GM21360 (cell line): ENCODE results near the gene PAM16.
"Not testable (repeated sequence)": the region's sequence is repeated elsewhere in the genome, so short reads cannot be mapped to it uniquely, and the experiment has no call there.

Source experiments
- ATAC-seq: cut with Tn5 transposase; IDR thresholded peaks from one replicate; pipeline ENCODE4 v1.9.1; 2021; ENCODE audit warnings: mild to moderate bottlenecking, moderate library complexity; ENCODE audit not compliant: unreplicated experiment

PAM16 gene

DNA sequence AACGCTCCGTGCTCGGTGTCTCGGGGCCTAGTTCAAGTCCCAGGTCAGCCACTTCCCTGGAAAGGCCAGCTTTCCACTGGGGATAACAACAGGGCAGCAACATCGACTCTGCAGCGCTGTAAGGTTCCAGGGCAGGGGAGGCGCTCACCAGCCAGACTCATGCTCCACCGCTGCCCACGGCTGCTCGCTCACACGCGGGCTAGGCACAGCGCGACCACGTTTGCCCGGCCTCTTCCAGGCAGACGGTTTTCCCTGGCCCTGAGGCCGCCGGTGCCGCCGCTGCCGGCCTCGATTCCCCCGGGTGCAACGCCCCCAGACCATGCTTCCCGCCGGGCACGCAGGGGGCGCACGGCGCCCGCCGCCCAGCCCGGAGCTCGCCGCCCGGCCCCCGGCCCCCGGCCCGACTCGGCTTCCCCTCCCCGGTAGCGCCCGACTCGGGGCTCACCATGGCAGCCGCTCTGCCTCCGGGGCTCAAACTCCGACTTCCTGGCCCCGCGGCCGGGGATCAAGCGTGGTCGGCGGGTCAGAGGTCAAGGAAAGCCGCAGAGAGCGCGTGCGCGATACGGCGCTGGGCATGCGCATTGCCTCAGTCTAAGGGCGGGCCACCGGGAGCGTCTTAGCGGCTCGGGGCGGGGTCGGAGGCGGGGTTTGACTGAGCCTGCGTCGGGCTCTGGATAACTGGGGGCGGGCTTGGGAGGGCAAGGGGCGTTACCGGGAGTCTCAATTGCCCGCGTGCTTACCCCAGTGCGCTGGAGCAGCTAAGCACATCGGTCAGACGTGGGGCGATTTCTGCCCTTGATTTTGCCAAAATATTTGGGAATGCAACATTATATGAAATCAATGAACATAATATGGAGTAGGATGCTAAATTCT, at the start of gene PAM16:
Gene PAM16 (minus strand): TSS at position 535 of the 873 bp plus-strand sequence. CDS start 87 bp downstream, at position 448.
- ATAC-seq = peak; percentile 86

DNA sequence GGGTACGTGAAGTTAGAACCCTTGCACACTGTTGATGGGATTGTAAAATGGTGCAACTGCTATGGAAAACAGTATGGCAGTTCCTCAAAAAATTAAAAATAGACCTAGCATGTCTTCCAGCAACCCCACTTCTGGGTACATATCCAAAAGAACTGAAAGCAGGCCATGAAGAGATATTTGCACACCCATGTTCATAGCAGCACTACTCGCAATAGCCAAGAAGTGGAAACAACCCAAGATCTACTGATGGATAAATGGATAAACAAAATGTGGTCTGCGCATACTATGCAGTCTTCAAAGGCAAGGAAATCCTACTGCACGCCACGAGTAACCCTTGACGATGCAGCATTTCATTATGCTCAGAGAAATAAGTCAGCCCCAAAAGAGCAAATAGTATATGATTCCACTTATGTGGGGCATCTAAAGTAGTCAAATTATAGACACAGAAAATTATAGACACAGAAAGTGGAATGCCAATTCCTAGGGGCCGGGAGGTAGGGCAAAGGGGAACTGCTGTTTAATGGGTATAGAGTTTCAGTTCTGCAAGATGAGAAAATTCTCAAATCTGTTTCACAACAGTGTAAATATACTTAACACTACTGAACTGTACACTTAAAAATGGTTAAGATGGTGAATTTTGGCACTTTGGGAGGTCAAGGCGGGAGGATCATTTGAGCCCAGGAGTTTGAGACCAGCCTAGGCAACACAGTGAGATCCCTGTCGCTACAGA, 48.0 kb upstream of the PAM16 start:
- no peak for ATAC-seq

DNA sequence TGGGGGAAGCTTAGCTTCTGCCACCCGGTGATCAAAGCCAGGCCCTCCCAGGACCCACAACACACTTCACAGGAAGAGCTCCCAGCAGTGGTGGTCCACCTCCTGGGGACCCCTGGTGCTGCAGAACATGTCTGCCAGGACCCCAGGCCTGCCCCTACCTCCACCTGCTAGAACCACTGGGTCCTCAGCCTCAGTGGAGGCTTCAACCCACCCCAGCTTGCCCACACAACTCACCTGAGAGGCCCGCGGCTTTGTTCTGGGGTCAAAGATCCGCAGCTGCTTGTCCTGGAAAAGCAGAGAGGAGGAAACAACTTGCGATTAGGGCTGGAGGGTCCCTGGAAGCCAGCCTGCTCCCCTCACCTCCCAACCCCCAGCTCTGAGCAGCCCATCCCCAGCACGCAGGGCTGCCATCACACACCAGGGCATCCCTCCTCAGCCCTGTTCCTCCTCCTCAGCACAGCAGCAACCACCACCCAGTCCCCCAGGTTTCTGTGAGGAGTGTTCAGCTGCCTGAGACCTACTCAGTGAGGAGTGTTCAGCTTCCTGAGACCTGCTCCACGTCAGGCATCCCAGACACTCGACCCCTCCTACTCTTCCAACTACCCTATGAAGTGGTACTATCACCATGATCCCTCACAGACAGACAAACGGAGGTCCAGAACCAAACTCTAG, 44.1 kb upstream of the PAM16 start:
- ATAC-seq = no peak

DNA sequence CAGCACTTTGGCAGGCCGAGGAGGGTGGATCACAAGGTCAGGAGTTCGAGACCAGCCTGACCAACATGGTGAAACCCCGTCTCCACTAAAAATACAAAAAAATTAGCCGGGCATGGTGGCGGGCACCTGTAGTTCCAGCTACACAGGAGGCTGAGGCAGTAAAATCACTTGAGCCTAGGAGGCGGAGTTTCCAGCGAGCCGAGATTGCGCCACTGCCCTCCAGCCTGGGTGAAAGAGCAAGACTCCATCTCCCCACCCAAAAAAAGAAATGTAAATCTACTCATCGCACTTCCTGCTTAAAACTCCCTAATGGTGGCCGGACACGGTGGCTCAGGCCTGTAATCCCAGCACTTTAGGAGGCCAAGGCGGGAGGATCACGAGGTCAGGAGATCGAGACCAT, 42.7 kb upstream of the PAM16 start:
- not testable (repeated sequence) for ATAC-seq

DNA sequence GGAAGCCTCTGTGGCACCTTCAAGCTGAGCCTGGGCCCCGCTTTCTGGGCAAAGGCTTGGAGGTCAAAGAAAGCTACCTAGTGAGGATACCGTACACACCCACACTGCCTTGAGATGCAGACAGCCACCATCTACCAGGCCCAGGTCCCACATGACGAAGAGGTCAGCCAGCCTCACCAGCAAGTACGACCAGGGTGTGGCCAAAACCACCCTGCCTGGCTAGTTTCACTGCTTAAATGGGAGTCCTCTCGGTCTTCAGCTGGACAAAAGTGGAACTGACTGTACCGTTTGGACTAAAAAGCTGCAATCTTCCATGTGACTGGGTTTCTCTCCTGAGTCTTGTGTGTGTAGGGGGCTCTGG, 42.1 kb upstream of the PAM16 start:
- ATAC-seq = no peak

DNA sequence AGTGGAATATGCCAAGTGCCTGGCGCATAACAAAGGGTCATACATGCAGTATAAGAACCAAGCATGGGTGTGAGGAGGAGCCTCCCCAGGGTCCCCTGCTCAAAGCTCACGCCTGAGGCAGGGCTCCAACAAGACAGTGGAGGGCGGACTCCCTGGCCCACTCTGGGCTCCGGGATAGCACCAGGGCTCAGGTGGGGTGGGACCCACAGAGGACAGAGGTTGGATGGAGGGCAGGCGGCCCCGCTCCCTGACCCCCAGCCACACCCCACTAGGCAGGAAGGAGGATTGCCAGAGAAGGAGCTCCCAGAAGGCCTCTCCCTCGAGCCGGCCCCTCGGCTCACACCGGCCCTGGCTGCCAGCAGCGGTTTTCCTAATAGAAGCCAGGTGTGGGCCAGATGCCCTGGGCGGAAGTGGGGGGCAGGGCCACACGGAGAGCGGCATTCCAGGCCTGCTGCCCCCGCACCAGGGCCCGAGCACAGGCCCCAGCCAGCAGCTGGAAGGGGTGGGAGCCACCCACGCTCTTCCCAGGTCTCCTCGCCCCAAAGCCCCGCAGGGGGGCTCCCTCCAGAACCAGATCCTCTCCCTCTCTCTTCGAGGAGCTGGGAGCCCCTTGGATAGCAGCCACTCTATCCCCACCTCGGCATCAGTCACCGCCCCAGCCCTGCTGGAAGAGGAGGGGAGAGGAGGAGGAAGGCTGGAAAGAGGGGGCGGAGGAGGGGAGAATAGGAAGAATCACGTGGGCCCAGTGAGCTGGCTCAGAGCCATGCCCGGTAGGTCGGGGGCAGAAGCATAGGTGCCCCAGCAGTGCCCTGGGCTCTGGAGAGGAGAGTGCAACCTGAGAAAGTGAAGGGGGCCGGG, 41.5 kb upstream of the PAM16 start:
- ATAC-seq = no peak

DNA sequence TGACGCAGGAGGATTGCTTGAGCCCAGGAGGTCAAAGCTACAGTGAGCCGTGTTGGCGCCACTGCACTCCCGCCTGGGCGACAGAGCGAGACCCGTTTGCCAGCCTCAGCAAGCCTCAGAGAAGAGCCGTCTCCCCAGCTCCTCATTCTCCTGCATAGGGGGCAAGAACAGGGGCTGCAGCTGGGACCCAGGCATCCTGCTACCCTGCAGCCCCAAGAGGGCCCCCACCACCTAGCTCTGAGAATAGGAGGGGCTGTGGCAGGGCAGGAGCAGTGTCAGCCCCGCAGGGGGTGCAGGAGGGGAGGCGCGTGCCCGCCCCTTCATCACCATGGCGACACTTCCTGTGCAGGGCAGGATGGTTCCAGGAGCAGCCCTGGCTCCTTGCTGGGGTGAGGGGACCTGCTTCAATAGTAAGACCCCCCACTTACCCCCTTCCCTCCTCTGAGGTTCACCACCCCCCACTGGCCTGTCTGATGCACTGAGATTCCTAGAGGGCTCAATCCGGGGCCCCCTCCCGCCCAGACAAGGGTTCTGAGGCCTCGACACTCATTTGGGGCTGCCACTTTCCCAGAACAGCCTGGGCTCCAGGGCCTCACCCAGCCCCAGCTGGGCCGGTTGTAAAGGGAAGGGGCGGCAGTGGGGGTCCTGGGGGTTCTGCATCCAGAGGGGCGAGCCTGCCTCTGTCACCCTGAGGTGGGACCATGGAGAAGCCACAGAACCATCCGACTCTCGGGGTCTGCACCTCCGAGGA, 40.7 kb upstream of the PAM16 start:
- ATAC-seq = no peak

DNA sequence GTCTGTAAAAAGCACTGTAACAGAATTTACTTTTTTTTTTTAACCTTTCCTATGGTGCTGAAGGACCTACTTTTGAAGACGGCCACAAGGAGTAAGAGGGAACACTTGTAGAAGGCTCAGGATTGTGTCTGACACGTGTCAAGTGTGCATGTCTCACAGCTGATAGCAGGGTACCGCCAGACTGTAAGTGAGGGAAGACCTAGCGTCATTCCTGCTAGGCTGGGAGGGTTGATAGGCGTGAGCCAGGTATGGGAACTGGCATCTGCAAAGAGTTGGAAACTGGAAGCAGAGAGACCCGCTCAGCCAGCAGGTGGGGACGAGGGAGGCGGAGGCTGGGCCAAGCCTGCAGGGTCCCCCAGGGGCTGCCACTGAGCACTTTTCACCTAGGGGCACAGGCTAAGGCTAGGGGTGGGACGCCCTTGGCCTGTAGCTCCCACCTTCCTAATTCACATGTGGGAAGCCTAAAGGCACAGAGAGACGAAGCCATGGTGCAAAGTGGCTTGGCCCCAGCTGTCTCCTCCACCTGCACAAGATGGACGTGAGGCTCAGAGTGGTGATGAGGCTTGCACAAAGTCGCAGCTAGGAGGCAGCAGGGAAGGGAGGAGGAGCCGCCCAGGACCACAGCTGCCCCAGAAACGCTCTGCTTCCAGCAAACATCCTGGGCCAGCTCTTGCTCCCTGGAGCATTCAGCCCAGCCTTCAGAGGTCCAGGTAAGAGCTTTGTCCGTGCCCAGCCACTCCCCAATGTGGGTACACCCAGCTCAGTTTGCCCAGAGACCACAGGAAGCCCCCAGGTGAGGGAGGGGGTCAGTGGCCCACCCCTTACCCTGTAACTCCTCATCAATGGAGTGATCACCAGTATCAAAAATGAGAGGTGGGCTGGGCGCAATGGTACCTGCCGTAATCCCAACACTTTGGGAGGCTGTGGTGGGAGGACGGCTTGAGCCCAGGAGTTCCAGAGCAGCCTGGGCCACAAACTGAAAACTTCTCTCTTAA, 39.4 kb upstream of the PAM16 start:
- ATAC-seq = no peak

DNA sequence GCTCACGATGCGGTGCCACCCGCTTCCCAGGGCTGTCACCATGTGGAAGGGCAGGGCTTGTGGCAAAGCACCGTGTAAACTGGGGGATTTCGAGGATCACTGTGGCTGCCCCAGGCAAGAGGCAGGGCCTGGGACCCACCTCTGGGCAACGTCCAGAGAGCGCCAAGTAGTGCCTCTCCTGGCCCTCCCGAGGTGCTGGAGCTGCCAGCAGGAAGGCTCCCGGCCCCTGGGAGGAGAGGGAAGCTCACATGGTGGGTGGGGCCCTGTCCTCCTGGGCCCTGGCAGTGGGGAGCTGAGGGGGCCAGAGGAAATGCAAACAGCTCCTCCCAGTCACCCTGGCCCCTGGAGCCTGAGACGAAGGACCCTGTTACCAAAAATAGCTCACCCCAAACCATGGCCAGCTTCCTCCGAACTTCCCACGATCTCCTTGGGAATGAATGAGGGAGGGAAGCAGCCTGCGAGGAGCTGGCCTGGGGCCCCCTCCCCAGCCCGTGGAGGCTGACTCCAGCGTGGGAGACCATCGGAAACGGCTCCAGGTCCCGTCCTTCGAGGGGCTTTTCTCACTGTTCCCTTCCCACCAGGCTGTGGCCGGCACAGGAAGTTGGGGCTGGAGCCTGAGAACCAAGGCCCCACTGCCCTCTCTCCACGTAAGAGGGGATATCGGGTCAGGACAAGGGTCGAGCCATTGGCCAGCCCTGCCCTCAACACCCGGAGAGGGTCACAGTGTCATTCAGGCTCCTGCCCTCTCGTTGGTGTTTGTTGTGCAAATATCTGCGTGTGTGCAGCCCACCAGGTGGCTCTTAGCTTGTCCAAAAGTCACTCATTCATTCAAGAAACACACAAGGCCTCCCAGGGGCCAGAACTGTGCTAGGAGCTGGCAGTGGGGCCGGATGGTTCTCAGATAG, 38.2 kb upstream of the PAM16 start:
- ATAC-seq = no peak

DNA sequence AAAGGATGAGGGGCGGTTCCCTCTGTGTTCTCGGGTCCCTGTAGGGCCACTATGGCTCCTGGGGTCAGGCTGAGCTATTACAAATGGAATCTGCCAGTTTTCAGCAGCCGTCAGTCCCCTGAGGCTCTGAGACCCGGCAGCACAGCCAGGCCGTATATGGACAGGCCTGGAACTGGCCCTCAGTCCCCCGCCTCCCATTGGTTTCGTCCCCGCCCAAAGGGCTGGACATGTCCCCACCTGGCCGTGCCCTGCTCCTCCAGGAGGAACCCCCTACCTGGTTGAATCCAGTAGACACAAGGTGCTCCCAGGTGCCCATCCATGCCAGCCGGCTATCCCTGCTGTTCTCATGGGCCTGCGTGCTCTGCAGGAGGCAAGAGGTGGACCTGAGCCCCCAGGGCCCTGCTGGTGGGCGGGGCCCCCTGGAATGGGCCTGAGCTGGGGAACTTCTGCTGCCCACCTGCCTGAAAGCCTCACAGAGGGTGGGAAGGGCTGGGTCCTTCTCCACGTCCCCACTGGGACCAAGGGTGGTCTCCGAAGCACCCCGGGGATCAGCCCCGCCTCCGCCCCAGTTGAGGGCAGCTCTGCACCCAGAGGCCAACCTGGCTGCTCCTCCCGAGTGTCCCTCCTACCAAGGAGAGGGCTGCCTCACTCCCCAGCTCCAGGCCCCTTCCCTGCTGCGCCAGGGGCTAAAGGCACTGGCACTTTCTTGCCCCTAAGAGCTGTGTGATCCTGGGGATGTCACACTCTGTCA, 37.3 kb upstream of the PAM16 start:
- ATAC-seq = no peak

DNA sequence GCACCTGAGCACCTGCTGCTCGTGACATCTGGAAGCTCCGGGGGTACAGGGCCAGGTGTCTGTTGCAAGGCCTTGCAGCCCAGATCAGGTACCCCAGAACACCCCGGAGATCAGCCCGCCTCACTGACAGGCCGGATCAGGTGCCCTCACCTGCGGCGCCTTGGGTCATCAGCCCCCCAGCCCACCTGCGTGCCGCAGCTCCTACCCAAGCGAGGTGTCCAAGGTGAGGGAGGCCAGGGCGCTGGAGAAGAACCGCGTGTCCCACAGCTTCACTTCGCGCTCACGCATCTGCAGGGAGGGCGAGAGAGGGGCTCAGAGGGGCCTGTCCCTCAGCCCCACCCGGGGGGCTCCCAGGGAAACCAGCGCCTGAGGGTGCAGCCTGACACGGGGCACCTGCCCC, 36.7 kb upstream of the PAM16 start:
- ATAC-seq = no peak

DNA sequence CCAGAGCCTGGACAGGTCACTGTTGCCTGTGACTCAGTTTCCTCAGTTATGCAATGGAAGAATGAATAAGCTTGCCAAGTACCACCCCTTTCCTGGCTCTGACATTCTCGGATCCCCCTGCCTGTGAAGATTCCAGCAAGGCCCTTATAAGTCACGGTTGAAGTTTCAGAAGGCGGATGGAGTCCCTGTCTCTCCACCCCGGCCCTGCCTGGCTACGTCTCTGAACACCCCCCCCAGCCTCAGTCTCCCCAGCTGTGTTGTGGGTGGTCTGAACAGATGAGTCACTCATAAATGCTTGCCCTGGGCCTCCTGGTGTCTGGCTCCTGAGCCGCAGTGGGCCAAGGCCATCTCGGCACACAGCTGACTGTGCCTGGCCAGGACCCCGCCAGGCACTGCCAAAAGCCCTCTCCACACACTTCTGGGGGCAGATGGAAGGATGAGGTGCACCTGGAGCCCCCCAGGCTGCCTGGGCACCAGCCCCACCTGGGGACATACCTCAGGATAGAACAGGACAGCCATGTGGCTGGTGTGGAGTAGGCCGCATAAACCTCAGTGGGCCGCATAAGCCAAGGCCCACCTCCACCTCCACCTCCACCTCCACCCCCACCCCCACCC, 35.9 kb upstream of the PAM16 start:
- no peak for ATAC-seq

DNA sequence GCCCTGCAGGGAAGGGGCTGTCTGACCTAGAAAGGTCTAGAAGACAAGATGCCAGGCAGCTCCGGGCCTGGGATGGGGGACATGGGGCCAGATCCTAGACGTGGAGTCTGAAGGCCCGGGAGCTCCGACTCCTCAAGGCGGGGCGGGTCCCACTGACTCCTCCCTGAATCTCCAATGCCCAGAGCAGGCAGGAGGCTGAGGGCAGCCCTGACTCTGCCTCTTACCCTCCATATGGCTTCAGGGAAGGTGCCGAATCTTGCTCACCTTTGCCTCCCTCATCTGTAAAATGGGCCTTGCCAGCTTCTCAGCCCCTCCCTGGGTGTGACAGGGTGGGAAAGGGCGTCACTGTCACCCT, 35.3 kb upstream of the PAM16 start:
- no peak for ATAC-seq

DNA sequence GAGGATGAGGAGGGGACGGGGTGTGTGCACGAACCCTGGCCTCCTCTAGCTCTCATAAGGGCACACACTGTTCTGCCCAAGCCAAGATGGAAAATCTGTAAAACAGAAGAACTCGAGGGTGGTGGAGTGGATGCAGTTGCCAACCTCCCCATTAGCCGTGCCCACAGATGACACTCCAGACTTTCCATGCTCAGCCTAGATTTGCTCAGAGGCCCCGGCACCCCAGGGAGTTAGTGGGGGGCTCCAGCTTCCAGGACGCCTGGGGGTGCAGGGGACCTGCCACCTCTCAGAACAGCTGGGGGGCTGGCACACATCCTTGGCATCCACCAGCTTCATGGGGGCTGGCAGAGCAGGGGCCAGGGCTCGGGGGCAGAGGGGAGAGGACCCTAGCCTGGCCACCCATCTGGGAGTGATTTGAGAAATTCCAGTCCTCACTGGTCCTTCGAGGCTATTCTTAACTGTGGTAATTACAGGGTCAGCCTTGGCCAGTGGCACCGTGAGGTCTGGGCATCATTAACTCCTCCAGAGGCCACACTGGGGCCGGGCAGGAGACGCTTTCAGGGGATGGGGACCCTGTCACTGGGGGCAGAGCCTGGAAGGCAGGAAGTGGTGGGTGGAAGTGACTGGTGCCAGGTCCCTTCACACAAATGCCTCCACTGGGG, 34.8 kb upstream of the PAM16 start:
- ATAC-seq = no peak

DNA sequence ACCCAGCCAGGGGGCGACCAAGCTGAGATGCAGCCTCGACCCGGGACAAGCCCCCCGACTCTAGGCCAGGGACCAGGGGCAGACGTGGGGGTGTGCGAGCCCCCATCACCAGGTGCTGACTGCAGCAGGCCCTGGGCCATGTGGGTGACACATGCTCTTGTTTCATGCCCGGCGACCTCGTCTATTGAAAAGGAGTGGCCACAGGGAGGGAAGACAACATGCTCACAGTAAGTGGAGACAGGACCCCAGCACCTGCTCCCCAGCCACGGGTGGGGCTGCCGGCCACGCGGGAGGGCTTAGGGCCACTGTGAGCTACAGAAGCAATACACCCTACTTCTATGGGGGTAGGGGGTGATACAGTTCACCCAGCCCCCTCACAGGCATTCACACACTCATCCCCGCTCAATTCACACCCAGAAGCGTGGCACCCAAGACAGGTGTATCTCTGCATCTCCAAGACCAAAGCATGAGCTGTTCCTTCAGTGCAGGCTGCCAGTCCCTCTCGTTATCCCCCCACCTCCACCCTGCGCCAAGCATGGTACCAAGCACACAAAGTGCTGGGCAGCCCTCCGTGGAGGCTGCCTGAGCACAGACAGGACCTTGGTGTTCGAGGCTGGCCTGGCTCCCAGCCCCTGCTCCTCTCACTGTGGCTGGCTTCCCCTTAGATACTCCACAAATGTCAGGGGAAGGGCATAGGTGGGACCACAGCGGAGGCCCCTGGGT, 34.1 kb upstream of the PAM16 start:
- no peak for ATAC-seq

DNA sequence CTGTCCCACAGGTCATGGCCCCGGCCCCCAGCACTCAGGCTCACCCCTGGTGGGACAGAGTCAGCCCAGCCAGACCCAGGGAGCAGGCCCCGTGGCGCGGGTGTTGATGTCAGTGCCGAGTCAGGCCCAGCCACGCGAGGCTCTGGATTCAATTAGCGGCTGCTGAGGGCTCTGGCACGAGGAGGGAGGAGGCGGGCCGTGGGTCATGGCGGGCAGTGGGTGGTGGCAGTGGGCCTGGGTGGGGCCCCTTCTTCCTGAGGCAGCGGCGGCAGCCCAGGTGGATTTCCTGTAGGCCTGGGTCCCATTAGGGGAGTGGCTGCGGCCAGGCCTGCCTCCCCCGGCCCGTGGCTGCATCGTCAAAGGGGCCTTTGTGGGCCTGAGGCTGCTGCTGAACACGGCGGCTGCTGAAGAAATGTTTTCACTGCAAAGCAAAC, 33.4 kb upstream of the PAM16 start:
- no peak for ATAC-seq
